ENCODE results near the gene SLC10A6. TPM values are rescaled to one million over a fixed set of nuclear protein-coding genes. Genes with fewer than 3 reads are reported as not detected.

Gene SLC10A6
- total RNA-seq, 3 donors from 2014 or later, result 0.43 to 0.92 TPM; not detected in 1

- H3K4me1 ChIP-seq (ENCODE audit: low read depth), result no peaks in the 10 kb centered on the region
- H3K4me3 ChIP-seq, result no peak overlapping the region
- ATAC-seq (no peak), DNase-seq (no peak)
- intact Hi-C loops (cut with DNase I, micrococcal nuclease), result no loop called here
- no peak for TF ChIP-seq CTCF (IDR thresholded peaks at IDR 0.05)
- no peaks in the 10 kb centered on the region for H3K9me3 ChIP-seq
- no peaks in the 10 kb centered on the region for H3K36me3 ChIP-seq (ENCODE audit: low read depth)
These were observed 3.6 kb downstream of the SLC10A6 start for GRCh38 chr4:86845593-86845992.

DNA sequence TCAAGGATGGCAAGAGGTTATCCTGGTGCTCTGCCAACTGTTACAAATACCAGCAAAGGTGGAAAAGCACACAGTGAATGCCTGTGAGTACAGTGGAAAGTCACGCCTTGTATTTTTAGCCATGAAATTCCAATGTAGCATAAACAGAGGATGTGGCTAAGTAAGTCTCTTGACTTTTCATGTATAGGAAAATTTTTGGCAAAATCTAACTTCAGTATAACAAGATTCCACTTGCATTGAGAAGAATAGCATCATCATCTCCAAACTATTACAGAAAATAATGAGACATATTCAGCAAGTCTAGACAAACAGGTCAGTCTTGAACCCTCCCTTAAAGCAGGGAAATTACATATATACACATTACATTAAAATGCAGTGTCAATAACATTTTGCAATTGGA lies 7.9 kb downstream of the SLC10A6 start:
- ATAC-seq (no peak), DNase-seq (no peak)
- Histone ChIP-seq H3K4me3 (no peak overlapping the region), H3K36me3 (ENCODE audit: low read depth) (no peaks in the 10 kb centered on the region), H3K4me1 (ENCODE audit: low read depth) (no peaks in the 10 kb centered on the region), H3K9me3 (no peaks in the 10 kb centered on the region)
- no peak for TF ChIP-seq CTCF (IDR thresholded peaks at IDR 0.05)
- intact Hi-C loops (cut with DNase I, micrococcal nuclease), result no loop called here

DNA sequence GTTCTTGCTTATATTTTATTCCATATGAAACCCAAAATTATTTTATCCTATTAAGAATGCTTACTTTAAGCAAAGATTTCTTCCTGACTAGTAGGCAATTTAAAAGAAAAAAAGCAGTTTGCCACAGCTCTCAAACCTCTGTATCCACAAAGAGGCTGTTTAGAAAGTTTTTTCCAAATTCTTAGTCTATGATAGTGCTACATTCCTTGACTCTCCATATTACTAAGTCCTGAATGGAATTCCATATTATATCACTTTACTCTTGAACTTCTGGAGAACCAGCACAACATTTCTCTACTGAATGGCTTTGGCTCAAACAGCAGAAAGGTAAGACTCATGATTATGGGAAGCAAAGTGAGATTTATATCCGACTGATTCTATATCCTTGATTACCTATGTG lies 8.3 kb downstream of the SLC10A6 start:
- no peak for ATAC-seq
- Histone ChIP-seq H3K4me3 (no peak overlapping the region), H3K4me1 (ENCODE audit: low read depth) (no peaks in the 10 kb centered on the region), H3K9me3 (no peaks in the 10 kb centered on the region), H3K36me3 (ENCODE audit: low read depth) (no peaks in the 10 kb centered on the region)
- DNase-seq, result no peak
- intact Hi-C loops (cut with DNase I, micrococcal nuclease), result no loop called here
- TF ChIP-seq CTCF (IDR thresholded peaks at IDR 0.05), result no peak

DNA sequence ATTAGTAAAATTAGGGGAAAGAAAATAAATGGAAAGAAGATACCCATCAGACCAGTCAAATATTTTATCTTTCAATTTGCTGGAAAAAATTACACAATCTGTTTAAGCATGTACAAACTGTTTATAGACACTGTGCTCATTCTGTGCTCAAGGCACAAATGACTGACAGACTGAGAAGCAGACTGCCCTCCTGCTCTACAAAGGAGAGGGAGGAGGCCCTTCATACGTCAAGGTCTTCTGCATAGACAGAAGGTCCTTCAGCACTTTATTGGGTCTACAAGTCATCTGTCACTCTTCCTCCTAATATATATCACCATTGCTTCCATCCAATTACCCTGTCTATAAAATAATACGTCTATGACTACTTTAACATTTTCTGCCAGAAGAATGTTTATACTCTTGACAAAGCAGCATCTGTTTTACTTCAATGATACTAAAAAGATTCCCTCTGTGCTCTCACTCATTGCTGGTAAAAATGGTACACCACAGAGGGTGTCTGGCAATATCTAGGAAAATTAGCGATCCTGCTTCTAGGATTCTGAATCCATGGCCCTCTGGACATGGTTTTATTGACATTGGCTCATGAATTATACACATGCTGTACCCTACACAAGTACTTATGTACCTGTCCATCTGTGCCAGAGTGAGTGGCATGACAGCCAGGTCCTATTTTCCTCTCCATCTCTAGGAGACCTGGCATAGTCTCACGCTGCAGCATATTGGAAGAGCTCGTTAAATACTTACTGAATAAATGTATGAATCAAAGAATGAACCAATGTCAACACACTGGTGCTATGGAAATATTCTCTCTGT lies 11.3 kb downstream of the SLC10A6 start:
- no peaks in the 10 kb centered on the region for H3K36me3 ChIP-seq (ENCODE audit: low read depth)
- DNase-seq, result no peak
- no peak for ATAC-seq
- H3K9me3 ChIP-seq, result no peaks in the 10 kb centered on the region
- intact Hi-C loops (cut with DNase I, micrococcal nuclease), result no loop called here
- no peaks in the 10 kb centered on the region for H3K4me1 ChIP-seq (ENCODE audit: low read depth)
- no peak for TF ChIP-seq CTCF (IDR thresholded peaks at IDR 0.05)
- no peak overlapping the region for H3K4me3 ChIP-seq

DNA sequence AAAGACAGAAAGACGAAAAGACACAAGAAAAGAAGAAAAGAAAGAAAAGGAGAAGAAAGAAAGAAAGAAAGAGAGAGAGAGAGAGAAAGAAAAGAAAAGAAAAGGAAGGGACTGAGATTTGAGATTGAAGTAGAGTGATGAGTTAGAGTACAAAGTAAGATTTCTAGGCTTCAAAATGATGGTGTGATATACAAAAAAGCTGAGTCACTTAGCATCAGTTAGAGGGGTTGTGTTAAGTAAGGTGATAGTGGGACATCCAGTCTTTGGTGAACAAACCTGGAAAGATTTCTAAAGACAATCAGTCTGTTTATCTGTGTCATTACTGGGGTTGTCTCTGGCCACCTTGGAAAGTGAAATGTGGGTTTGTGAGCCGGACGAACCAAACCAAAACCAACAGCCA lies 13.5 kb downstream of the SLC10A6 start:
- ATAC-seq (no peak), DNase-seq (no peak)
- Histone ChIP-seq H3K36me3 (ENCODE audit: low read depth) (no peaks in the 10 kb centered on the region), H3K4me3 (no peak overlapping the region), H3K9me3 (no peaks in the 10 kb centered on the region), H3K4me1 (ENCODE audit: low read depth) (no peaks in the 10 kb centered on the region)
- intact Hi-C loops (cut with DNase I, micrococcal nuclease), result no loop called here
- no peak for TF ChIP-seq CTCF (IDR thresholded peaks at IDR 0.05)
